Epithelial cell of proximal tubule (primary cell): ENCODE data around the gene TMEM109. TPM values are rescaled to one million over a fixed set of nuclear protein-coding genes. Genes with fewer than 3 reads are reported as not detected.

Experiments
- DNase-seq: peaks from one replicate; pipeline ENCODE4 v3.0.0-alpha.2; 2011; ENCODE audit warnings: low read depth
- H3K4me3 ChIP-seq: 2 replicates; pipeline ENCODE4 v1.5.1; 2011; ENCODE audit warnings: low read depth, mild to moderate bottlenecking, low read length
- CTCF ChIP-seq: conservative IDR thresholded peaks from 2 replicates; pipeline ENCODE4 v1.5.1; 2012; ENCODE audit warnings: low read depth, mild to moderate bottlenecking, low read length
- total RNA-seq: library from RNA; depleted of rRNA; stranded (reverse); fragments of >200 nt; gene quantifications from 2 replicates; pipeline ENCODE4 v1.2.3, GENCODE V29; 2015

TMEM109 gene
- total RNA-seq, 1 donor from 2014 or later, result 95.4 TPM

- no peak for DNase-seq
- H3K4me3 ChIP-seq, result no peak overlapping the region
- no peak for TF ChIP-seq CTCF
Measured at GRCh38 chr11:60968223-60968622, 54.3 kb downstream of the TMEM109 start.

DNA sequence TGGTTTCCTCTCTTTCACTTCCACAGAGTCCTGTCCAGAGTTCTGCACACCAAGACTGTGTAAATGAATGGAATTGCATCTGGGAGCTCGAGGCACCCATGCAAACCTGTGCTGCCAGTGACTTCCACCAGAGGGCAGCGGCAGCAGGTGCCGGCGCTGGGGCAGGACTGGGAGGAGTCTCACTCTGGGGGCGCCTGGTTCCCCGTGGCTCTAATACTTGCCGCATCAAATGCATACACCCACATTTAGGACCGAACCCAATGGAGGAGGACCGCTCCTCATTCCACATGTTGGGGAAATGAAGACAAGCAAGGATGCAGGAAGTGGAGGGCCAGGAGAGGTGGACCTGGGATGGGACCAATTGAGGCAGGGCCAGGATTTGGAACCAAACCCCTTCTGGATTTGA, 56.4 kb downstream of the TMEM109 start:
- no peak for DNase-seq
- TF ChIP-seq CTCF, result peak; percentile 93

GRCh38 chr11:60970890-60971289, 56.9 kb downstream of the TMEM109 start:
- DNase-seq, result no peak
- H3K4me3 ChIP-seq, result no peak overlapping the region
- no peak for TF ChIP-seq CTCF

More for the DNA sequence above, 56.4 kb downstream of the TMEM109 start:
- no peak overlapping the region for H3K4me3 ChIP-seq

DNA sequence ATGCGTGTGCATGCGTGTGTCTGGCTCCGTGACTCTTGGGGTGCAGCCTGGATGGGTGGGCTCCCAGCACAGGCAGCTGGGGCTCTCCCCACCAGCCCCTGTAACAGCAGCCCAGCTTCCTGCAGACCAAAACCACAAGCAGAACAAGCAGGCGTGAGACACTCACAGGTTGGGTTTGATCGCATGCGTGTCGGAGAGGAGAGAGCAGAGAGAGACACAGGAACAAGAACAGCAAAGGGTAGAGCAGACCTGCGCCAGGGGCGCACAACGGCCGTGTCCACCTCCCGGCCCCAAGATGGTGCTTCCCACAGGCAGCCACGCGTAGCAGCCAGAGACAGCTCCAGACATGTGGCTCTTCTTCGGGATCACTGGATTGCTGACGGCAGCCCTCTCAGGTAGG, 57.6 kb downstream of the TMEM109 start, which contains the start of gene CD6:
CD6 (plus strand) TSS at position 161 of the 400 bp plus-strand sequence; CDS start at position 347, 186 bp downstream.
- no peak for TF ChIP-seq CTCF

DNA sequence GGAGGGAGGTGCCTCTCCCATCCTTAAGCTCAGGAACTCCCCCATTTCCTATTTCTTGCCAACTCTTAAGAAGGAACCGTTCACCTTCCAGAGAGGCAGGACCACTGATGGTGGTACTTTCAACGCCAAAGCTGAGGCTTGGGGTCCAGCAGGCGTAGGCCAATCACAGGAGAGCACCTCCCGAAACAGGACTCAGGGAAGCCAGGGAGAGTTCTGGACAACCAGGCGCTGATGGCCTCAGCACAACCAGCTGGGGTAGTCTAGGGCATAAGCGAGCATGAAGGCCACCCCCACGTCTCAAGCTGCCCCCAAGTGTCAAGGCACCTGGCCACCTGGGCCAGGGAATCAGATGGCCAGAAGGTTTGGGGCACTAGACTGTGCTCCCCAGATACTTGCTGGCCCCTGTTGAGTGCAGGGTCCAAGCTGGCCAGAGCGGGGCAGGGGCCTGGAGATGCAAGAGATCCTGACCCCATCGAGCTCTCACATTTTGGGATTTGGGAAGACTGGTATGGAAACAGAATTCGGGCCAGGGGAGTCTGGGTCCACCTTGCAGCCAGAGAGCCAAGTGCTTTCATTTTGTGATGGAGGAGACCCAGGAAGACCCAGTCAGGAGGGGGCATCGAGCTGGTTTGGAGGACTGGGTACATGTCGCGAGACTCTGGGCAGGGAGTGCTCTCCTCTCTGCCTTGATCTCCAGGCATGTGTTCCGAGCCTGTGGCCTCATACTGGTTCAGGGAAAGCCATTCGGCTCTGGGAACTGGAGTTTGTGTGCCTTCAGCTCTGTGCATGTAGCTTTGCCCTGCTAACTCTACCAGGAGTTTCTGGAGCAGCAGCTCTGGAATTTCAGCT, 58.4 kb downstream of the TMEM109 start:
- TF ChIP-seq CTCF, result no peak
- H3K4me3 ChIP-seq, result no peak overlapping the region
- DNase-seq, result no peak

More for the DNA sequence above, 57.6 kb downstream of the TMEM109 start, which contains the start of gene CD6:
- no peak for DNase-seq
- no peak within 1 kb of the TSS for H3K4me3 ChIP-seq

Other genes starting within 250 kb of the TMEM109 start
- gene MS4A8, start 214.5 kb upstream of the TMEM109 start, total RNA-seq, result not detected in 2 replicates
- not detected in 2 replicates for gene MS4A18, start 189.4 kb upstream of the TMEM109 start, total RNA-seq
- gene MS4A15, start 157.3 kb upstream of the TMEM109 start, total RNA-seq, result not detected in 2 replicates
- not detected in 2 replicates for gene MS4A10, start 128.8 kb upstream of the TMEM109 start, total RNA-seq
- gene CCDC86, start 72.0 kb upstream of the TMEM109 start, total RNA-seq, result 38.6 and 61.5 TPM in 2 replicates
- 0.29 TPM in 1 of 2 replicates, not detected in the other for gene PTGDR2, start 58.2 kb upstream of the TMEM109 start, total RNA-seq
- not detected in 2 replicates for gene ZP1, start 46.6 kb upstream of the TMEM109 start, total RNA-seq
- gene PRPF19, start 7.6 kb upstream of the TMEM109 start, total RNA-seq, result 73.2 and 159 TPM in 2 replicates
- gene TMEM132A, start 10.3 kb downstream of the TMEM109 start, total RNA-seq, result 150 and 287 TPM in 2 replicates
- 0.43 and 0.86 TPM in 2 replicates for gene SLC15A3, start 38.0 kb downstream of the TMEM109 start, total RNA-seq
- 0.23 TPM in 1 of 2 replicates, not detected in the other for gene CD6, start 57.5 kb downstream of the TMEM109 start, total RNA-seq
- gene CD5, start 188.3 kb downstream of the TMEM109 start, total RNA-seq, result not detected in 2 replicates
- gene VPS37C, start 247.3 kb downstream of the TMEM109 start, total RNA-seq, result 15.7 and 21.5 TPM in 2 replicates